ENCODE results near the gene GTF3C2.

DNA sequence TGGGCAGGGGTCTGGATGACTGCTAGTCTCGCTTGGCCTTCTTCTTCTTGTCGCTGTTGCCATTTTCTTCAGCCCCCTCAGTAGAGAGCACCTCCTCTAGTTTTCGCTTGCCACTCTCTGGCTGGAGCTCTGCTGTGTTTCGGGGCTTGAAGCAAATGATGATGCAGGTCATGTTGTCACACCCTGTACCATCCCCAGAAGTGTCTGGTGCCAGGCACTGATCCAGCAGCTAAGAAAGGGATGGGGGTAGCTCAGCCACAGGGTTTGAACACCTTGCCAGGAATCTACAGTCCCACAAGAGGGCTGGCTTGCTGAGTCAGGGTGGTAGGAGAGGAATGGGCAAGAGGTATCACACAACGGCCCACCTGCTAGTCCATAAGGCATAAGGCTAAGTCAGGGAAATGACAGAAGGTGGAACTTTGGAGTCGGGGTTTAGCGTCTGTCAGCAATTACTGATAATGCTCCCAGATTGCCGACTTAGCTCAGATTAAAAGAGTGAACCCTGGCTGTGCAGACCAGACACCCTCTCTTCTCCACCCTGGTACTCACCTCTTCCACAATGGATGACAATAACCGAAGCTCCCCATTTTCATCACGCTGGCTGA is 25.1 kb upstream of the GTF3C2 start:
- TF ChIP-seq CTCF (IDR thresholded peaks at IDR 0.05) (no peak), POLR2A (IDR thresholded peaks at IDR 0.05) (no peak)

Data from transverse colon (tissue), 3 donors.